Loucy (cell line): Measurements from ENCODE around the gene TRERF1.

Source experiments
- H2AFZ ChIP-seq: fragments of 200-600 bp; sonication (generic); 2 replicates; pipeline ENCODE4 v1.6.0; 2016; ENCODE audit warnings: antibody characterized with exemption, mild to moderate bottlenecking, low read length, moderate library complexity
- H3F3A ChIP-seq: fragments of 200-600 bp; 2 replicates; pipeline ENCODE4 v1.6.0; 2016; ENCODE audit warnings: antibody characterized with exemption, low read depth, mild to moderate bottlenecking
- H3K27me3 ChIP-seq: fragments of 200-600 bp; sonication (generic); 2 replicates; pipeline ENCODE4 v1.6.1; 2014; ENCODE audit warnings: low read length, mild to moderate bottlenecking; ENCODE audit not compliant: insufficient read depth, poor library complexity, severe bottlenecking
- H3K36me3 ChIP-seq: fragments of 200-600 bp; sonication (generic); 2 replicates; pipeline ENCODE4 v1.6.1; 2016; ENCODE audit warnings: low read length; ENCODE audit not compliant: insufficient read depth
- H3K4me1 ChIP-seq: fragments of 200-600 bp; sonication (generic); 2 replicates; pipeline ENCODE4 v1.5.1; 2014; ENCODE audit warnings: low read length, mild to moderate bottlenecking; ENCODE audit not compliant: insufficient read depth, poor library complexity, severe bottlenecking
- H3K4me2 ChIP-seq: fragments of 200-600 bp; sonication (generic); 2 replicates; pipeline ENCODE4 v1.6.0; 2014; ENCODE audit warnings: antibody characterized with exemption, low read length, low read depth, mild to moderate bottlenecking; ENCODE audit not compliant: poor library complexity, severe bottlenecking
- H3K4me3 ChIP-seq: fragments of 200-600 bp; sonication (generic); 2 replicates; pipeline ENCODE4 v1.5.1; 2014; ENCODE audit warnings: low read length, mild to moderate bottlenecking, mixed read lengths; ENCODE audit not compliant: poor library complexity, severe bottlenecking
- H3K79me2 ChIP-seq: fragments of 200-600 bp; sonication (generic); 2 replicates; pipeline ENCODE4 v1.6.1; 2014; ENCODE audit warnings: low read length; ENCODE audit not compliant: insufficient read depth
- H3K9ac ChIP-seq: fragments of 200-600 bp; sonication (generic); 2 replicates; pipeline ENCODE4 v1.6.0; 2014; ENCODE audit warnings: mild to moderate bottlenecking, low read depth, low read length, moderate library complexity; ENCODE audit not compliant: poor library complexity, severe bottlenecking
- H3K9me2 ChIP-seq: fragments of 200-600 bp; sonication (generic); replicated peaks from 2 replicates; pipeline ENCODE4 v1.6.1; 2016; ENCODE audit warnings: low read depth, low read length, mixed read lengths
- H3K9me3 ChIP-seq: fragments of 200-600 bp; sonication (generic); 2 replicates; pipeline ENCODE4 v1.6.1; 2014; ENCODE audit warnings: mild to moderate bottlenecking, antibody characterized with exemption, low read length, low read depth; ENCODE audit not compliant: insufficient read depth
- H4K20me1 ChIP-seq: fragments of 200-600 bp; sonication (generic); 2 replicates; pipeline ENCODE4 v1.6.0; 2014; ENCODE audit warnings: antibody characterized with exemption, low read length, mild to moderate bottlenecking; ENCODE audit not compliant: insufficient read depth, poor library complexity, severe bottlenecking
- CTCF ChIP-seq: fragments of 200-600 bp; sonication (generic); conservative IDR thresholded peaks from 2 replicates; pipeline ENCODE4 v1.5.1; 2014; ENCODE audit warnings: mild to moderate bottlenecking, antibody characterized with exemption, low read length
- EZH2phosphoT487 ChIP-seq: fragments of 200-600 bp; IDR thresholded peaks from 2 replicates; pipeline ENCODE4 v1.6.1; 2018; ENCODE audit warnings: antibody characterized with exemption, mild to moderate bottlenecking, moderate library complexity, borderline replicate concordance

The TRERF1 gene

GRCh38 chr6:42230345-42231321 lies 221.1 kb downstream of the TRERF1 start:
- Histone ChIP-seq H3K9me3 (no peaks in the 10 kb centered on the region), H3K4me3 (no peak overlapping the region), H4K20me1 (no peaks in the 10 kb centered on the region), H3K9me2 (no peaks in the 10 kb centered on the region), H2AFZ (no peak overlapping the region), H3K79me2 (no peaks in the 10 kb centered on the region), H3F3A (no peaks in the 10 kb centered on the region), H3K4me2 (no peak overlapping the region), H3K27me3 (no peaks in the 10 kb centered on the region), H3K9ac (no peak overlapping the region), H3K4me1 (no peaks in the 10 kb centered on the region), H3K36me3 (peaks cover 31% of the 10 kb centered on the region; the same call in 1 of the 2 replicates)
- TF ChIP-seq CTCF (peak; percentile 40), EZH2phosphoT487 (no peak)

GRCh38 chr6:42229506-42230119 lies 222.1 kb downstream of the TRERF1 start:
- no peaks in the 10 kb centered on the region for H3K27me3 ChIP-seq
- H4K20me1 ChIP-seq: no peaks in the 10 kb centered on the region
- no peaks in the 10 kb centered on the region for H3K9me2 ChIP-seq
- no peaks in the 10 kb centered on the region for H3F3A ChIP-seq
- H3K4me1 ChIP-seq: no peaks in the 10 kb centered on the region
- no peaks in the 10 kb centered on the region for H3K9me3 ChIP-seq
- no peak for TF ChIP-seq EZH2phosphoT487
- TF ChIP-seq CTCF: no peak
- H2AFZ ChIP-seq: no peak overlapping the region
- H3K79me2 ChIP-seq: no peaks in the 10 kb centered on the region
- no peak overlapping the region for H3K4me3 ChIP-seq
- no peak overlapping the region for H3K9ac ChIP-seq
- no peak overlapping the region for H3K4me2 ChIP-seq
- peaks cover 23% of the 10 kb centered on the region; the same call in 1 of the 2 replicates for H3K36me3 ChIP-seq

GRCh38 chr6:42228305-42228704 lies 223.4 kb downstream of the TRERF1 start:
- Histone ChIP-seq H3K36me3 (peaks cover 23% of the 10 kb centered on the region; the same call in 1 of the 2 replicates), H4K20me1 (no peaks in the 10 kb centered on the region), H3K27me3 (no peaks in the 10 kb centered on the region), H3K4me3 (no peak overlapping the region), H2AFZ (no peak overlapping the region), H3K9ac (no peak overlapping the region), H3K4me1 (no peaks in the 10 kb centered on the region), H3K4me2 (no peak overlapping the region), H3K9me2 (no peaks in the 10 kb centered on the region), H3F3A (no peaks in the 10 kb centered on the region), H3K9me3 (no peaks in the 10 kb centered on the region), H3K79me2 (no peaks in the 10 kb centered on the region)
- TF ChIP-seq EZH2phosphoT487 (no peak), CTCF (no peak)
